ENCODE data around the gene GLI3.

GRCh38 chr7:41924796-41925195, 312.2 kb downstream of the GLI3 start:
- TF ChIP-seq POLR2A (IDR thresholded peaks at IDR 0.05): no peak
- no peak for TF ChIP-seq CTCF (IDR thresholded peaks at IDR 0.05)
